Naive thymus-derived CD8-positive, alpha-beta T cell (primary cell): ENCODE data around the gene ARF5. TPM values are rescaled to one million over a fixed set of nuclear protein-coding genes. Genes with fewer than 3 reads are reported as not detected.
A peak's percentile ranks its signal among the peaks of the same experiment; 100 is the strongest.
"Not testable (repeated sequence)": the region's sequence is repeated elsewhere in the genome, so short reads cannot be mapped to it uniquely, and the experiment has no call there.

Experiments used
- ATAC-seq, 2 donors: fragments of 150-1000 bp; cut with Tn5 transposase in 1 of 2; sonication (Bioruptor Pico), chemical (Tn5 transposase) in 1 of 2; 1 replicate in 1 of 2; 2 replicates in 1 of 2; pipeline ENCODE4 v1.10.0; 2021; ENCODE audit warnings: mild to moderate bottlenecking in 2 of 2, moderate library complexity in 2 of 2
- POLR2A ChIA-PET: fragments of 350-600 bp; sonication (Branson Sonifier 250); formaldehyde crosslinking; loops from one replicate; lab custom pipeline; 2021; ENCODE audit warnings: antibody characterized with exemption; lab: Charles Lee
- DNase-seq, 10 donors: peaks; one replicate each; pipeline versions ENCODE4 v3.0.0 to v3.0.0-alpha.2; 2020 to 2022
- H3K27ac Mint-ChIP-seq, 10 donors: one replicate each; pipeline ENCODE4 v1.8.0; 2020 to 2022; ENCODE audit warnings: mild to moderate bottlenecking in 10 of 10, mixed read lengths in 10 of 10, moderate library complexity in 4 of 10, inconsistent platforms in 1 of 10
- H3K27me3 Mint-ChIP-seq, 5 donors: one replicate each; pipeline ENCODE4 v1.8.0; 2021 to 2022; ENCODE audit warnings: mixed read lengths in 5 of 5
- H3K36me3 Mint-ChIP-seq, 3 donors: one replicate each; pipeline ENCODE4 v1.8.0; 2020 to 2022; ENCODE audit warnings: mixed read lengths in 3 of 3, mild to moderate bottlenecking in 2 of 3, inconsistent platforms in 1 of 3
- H3K4me1 Mint-ChIP-seq, 4 donors: one replicate each; pipeline ENCODE4 v1.8.0; 2021 to 2022; ENCODE audit warnings: mixed read lengths in 4 of 4
- H3K4me3 Mint-ChIP-seq, 10 donors: one replicate each; pipeline ENCODE4 v1.8.0; 2020 to 2022; ENCODE audit warnings: mild to moderate bottlenecking in 10 of 10, mixed read lengths in 10 of 10, moderate library complexity in 6 of 10, inconsistent platforms in 1 of 10
- H3K9me3 Mint-ChIP-seq, 9 donors: one replicate each; pipeline ENCODE4 v1.8.0; 2020 to 2022; ENCODE audit warnings: mixed read lengths in 9 of 9, mild to moderate bottlenecking in 3 of 9, inconsistent platforms in 1 of 9, moderate library complexity in 1 of 9
- polyA plus RNA-seq, 3 donors: library from polyadenylated mRNA; unstranded; fragments of 300-500 nt; fragmentation: Illumina TruSeq; gene quantifications; one replicate each; pipeline ENCODE4 v1.2.3, GENCODE V29; 2021
- total RNA-seq, 8 experiments: library from RNA in 2 of 8; stranded (reverse) in 2 of 8; gene quantifications; one replicate each; pipeline ENCODE4 v1.2.3 and lab custom pipeline; 2021 to 2026

The ARF5 gene
- total RNA-seq (10 to 100 TPM; 77.0 to 79.3 TPM), polyA plus RNA-seq (100 to 1,000 TPM; 146 to 156 (median 152) TPM), total RNA-seq (lab: John Stamatoyannopoulos, UW) (38.6 to 51.0 (median 44.9) reads per million in 6 experiments)

GRCh38 chr7:127588019-127588696 is at the start of gene ARF5:
TSS of gene ARF5 (plus strand) at chr7:127588411. CDS start at chr7:127588499, 88 bp downstream.
- POLR2A ChIA-PET: interaction anchor here (0.9 to 1.7 kb wide), 2 partner anchors 63 to 196 kb away, joined by 3 to 6 read pairs; partner anchors contain the start of genes SND1 and ZNF800
- Mint-ChIP-seq H3K27me3 (no peaks in the 10 kb centered on the region), H3K9me3 (no peaks in the 10 kb centered on the region), H3K4me3 (peak within 1 kb of the TSS; percentile 92 to 99 (median 95)), H3K4me1 (peaks cover 23 to 61% (median 59%) of the 10 kb centered on the region in 4 donors), H3K36me3 (peaks cover 0 to 33% (median 5%) of the 10 kb centered on the region in 3 donors), H3K27ac (peak within 1 kb of the TSS; percentile 90 to 97 (median 95))
- ATAC-seq (peak; percentile 75 to 76), DNase-seq (peak; percentile 72 to 92 (median 85))

DNA sequence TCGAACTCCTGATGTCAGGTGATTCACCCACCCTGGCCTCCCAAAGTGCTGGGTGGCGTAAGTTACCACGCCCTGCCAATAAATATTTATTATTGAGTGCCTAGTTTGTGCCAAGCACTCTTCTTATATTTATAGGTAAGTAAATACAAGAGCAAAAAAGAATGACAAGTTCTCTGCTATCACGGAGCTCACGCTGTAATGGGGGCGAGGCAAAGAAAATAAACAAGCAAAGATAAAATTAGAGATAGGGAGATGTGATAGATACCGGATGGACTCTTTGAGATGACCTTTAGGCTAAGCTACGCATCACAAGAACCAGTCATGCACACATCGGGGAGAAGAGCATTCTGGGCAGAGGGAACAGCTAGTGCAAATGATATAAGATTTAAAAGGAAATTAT is 49.1 kb upstream of the ARF5 start:
- no peak overlapping the region for H3K4me3 Mint-ChIP-seq
- peaks cover 0 to 8% (median 0%) of the 10 kb centered on the region in 3 donors for H3K36me3 Mint-ChIP-seq
- no peak overlapping the region for H3K27ac Mint-ChIP-seq
- POLR2A ChIA-PET: no interaction called here
- H3K27me3 Mint-ChIP-seq: peaks cover 31 to 64% (median 52%) of the 10 kb centered on the region in 5 donors
- peaks cover 3 to 7% (median 5%) of the 10 kb centered on the region in 4 donors for H3K4me1 Mint-ChIP-seq
- DNase-seq (no peak), ATAC-seq (no peak)
- H3K9me3 Mint-ChIP-seq: peaks cover 0 to 5% (median 0%) of the 10 kb centered on the region in 9 donors

DNA sequence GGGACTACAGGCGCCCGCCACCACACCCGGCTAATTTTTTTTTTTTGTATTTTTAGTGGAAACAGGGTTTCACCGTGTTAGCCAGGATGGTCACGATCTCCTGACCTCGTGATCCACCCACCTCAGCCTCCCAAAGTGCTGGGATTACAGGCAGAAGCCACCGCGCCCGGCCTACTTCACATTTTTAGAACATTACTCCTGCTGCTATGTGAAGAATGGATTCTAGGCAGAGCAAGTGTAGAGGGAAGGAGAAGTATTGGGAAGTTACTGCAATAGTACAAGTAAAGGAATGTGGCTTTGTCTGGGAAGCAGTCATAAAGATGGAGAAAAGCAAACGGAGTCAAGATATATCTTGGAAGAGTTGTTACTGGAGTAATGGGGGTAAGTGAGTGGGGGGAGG is 47.8 kb upstream of the ARF5 start:
- DNase-seq, ATAC-seq, POLR2A ChIA-PET, H3K4me1 Mint-ChIP-seq, H3K27ac Mint-ChIP-seq, H3K4me3 Mint-ChIP-seq: not testable (repeated sequence)
- Mint-ChIP-seq H3K9me3 (peaks cover 0 to 11% (median 4%) of the 10 kb centered on the region in 9 donors), H3K36me3 (peaks cover 0 to 14% (median 4%) of the 10 kb centered on the region in 3 donors), H3K27me3 (peaks cover 30 to 50% (median 41%) of the 10 kb centered on the region in 5 donors)

GRCh38 chr7:127541548-127541947 is 46.7 kb upstream of the ARF5 start:
- POLR2A ChIA-PET: no interaction called here
- Mint-ChIP-seq H3K9me3 (peaks cover under 1 to 21% (median 5%) of the 10 kb centered on the region in 9 donors), H3K4me1 (peaks cover 3 to 6% (median 4%) of the 10 kb centered on the region in 4 donors), H3K27ac (no peak overlapping the region), H3K4me3 (no peak overlapping the region), H3K36me3 (peaks cover 0 to 18% (median 8%) of the 10 kb centered on the region in 3 donors), H3K27me3 (peaks cover 24 to 39% (median 31%) of the 10 kb centered on the region in 5 donors)
- no peak for DNase-seq
- no peak for ATAC-seq

DNA sequence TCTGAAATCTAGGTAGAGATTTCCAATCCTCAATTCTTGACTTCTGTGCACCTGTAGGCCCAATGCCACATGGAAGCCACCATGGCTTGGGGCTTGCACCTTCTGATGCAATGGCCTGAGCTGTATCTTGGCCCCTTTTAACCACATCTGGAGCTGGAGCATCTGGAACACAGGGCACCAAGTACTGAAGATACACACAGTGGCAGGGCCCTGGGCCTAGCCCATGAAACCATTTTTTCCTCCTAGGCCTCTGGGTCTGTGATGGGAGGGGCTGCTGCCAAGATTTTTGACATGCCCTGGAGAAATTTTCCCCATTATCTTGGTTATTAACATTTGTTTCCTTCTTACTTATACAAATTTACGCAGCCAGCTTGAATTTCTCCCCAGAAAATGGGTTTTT is 41.9 kb upstream of the ARF5 start:
- POLR2A ChIA-PET: no interaction called here
- no peak for ATAC-seq
- Mint-ChIP-seq H3K27me3 (peaks cover 4 to 16% (median 15%) of the 10 kb centered on the region in 5 donors), H3K4me1 (no peaks in the 10 kb centered on the region), H3K36me3 (peaks cover 4 to 23% (median 10%) of the 10 kb centered on the region in 3 donors), H3K27ac (no peak overlapping the region), H3K9me3 (peaks cover 6 to 36% (median 9%) of the 10 kb centered on the region in 9 donors), H3K4me3 (no peak overlapping the region)
- DNase-seq: no peak

DNA sequence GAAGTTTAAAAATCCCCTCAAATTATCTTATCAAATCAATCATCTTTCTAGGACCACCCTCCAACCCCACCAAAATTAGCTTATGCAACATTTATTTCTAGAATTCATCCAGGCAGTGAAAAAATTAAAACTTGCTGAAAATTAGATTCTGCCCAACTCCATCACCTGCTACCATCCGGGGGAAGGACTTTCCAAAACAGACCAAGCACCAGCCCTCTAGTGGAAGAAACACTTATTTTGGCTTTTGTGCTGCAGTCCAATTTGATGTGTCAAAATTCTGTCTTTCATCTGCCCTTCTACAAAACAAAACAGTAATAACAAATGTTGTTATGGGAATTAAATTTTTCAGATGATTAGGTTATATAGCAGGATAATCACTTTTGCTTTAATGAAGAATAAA is 38.0 kb upstream of the ARF5 start:
- POLR2A ChIA-PET: no interaction called here
- H3K36me3 Mint-ChIP-seq: peaks cover 4 to 13% (median 8%) of the 10 kb centered on the region in 3 donors
- no peak overlapping the region for H3K4me3 Mint-ChIP-seq
- H3K9me3 Mint-ChIP-seq: peaks cover 5 to 32% (median 8%) of the 10 kb centered on the region in 9 donors
- H3K27ac Mint-ChIP-seq: no peak overlapping the region
- peaks cover 0 to 14% (median 11%) of the 10 kb centered on the region in 5 donors for H3K27me3 Mint-ChIP-seq
- H3K4me1 Mint-ChIP-seq: no peaks in the 10 kb centered on the region
- no peak for ATAC-seq
- DNase-seq: no peak

GRCh38 chr7:127551941-127552340 is 36.3 kb upstream of the ARF5 start:
- Mint-ChIP-seq H3K27me3 (peaks cover 0 to 12% (median 10%) of the 10 kb centered on the region in 5 donors), H3K27ac (no peak overlapping the region), H3K36me3 (peaks cover under 1 to 3% (median 2%) of the 10 kb centered on the region in 3 donors), H3K4me3 (no peak overlapping the region), H3K4me1 (no peaks in the 10 kb centered on the region), H3K9me3 (peaks cover 0 to 19% (median 1%) of the 10 kb centered on the region in 9 donors)
- ATAC-seq: no peak
- no peak for DNase-seq
- POLR2A ChIA-PET: no interaction called here

DNA sequence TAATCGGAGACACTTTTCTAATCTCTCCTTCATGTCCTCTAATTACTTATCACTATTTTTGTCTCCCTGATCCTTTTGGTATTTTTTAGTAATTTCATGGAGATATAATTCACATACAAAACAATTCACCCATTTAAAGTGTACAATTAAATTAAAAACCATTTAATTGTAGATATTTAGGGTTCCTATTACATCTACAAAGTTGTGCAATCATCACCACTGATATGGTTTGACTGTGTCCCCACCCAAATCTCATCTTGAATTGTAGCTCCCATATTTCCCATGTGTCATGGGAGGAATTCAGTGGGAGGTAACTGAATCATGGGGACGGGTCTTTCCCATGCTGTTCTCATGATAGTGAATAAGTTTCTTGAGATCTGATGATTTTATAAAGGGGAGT is 31.8 kb upstream of the ARF5 start:
- Mint-ChIP-seq H3K27ac (no peak overlapping the region), H3K4me3 (no peak overlapping the region), H3K9me3 (peaks cover 0 to 11% (median 0%) of the 10 kb centered on the region in 9 donors), H3K27me3 (peaks cover 0 to 6% (median 2%) of the 10 kb centered on the region in 5 donors), H3K4me1 (no peaks in the 10 kb centered on the region), H3K36me3 (peaks cover 0 to 5% (median 0%) of the 10 kb centered on the region in 3 donors)
- ATAC-seq (no peak), DNase-seq (no peak)
- POLR2A ChIA-PET: no interaction called here

DNA sequence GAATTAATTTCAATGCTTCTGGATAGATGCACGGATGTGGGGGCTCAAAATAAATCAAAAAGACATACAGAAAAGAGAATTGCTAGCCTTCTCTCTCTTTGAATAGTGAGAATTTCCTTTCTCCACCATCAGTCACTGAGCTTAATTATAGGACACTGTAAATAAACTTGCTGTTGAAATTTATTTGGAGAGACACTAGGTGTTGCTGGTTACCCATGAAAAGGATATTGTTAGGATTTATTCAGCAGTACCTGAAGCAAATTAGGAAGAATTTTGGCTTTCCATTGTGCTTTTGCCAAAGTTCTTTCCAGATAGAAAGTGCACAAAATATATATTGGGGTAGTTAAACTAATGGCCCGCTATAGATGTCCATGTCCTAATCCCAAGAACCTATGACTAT is 30.4 kb upstream of the ARF5 start:
- no peak for DNase-seq
- POLR2A ChIA-PET: no interaction called here

DNA sequence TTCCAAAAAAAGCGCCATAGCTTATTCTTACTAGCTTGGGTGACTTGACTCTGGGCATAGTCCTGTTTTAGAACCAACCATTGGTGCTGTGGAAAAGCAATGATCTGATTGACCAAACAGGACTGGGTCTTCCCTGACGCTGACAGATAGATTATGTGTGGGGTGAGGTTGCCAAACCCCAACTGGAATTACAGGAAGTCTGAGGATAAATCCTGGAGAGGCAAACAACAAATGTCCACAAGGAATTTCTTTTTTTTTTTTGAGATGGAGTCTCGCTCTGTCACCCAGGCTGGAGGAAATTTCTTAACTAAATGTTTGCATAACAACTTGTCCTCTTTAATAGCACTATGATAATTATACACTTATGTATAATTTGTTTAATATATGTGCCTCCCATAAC is 22.0 kb upstream of the ARF5 start:
- POLR2A ChIA-PET: no interaction called here

More for the DNA sequence above, 30.4 kb upstream of the ARF5 start:
- peaks cover 0 to 5% (median 3%) of the 10 kb centered on the region in 3 donors for H3K36me3 Mint-ChIP-seq
- peaks cover 0 to 6% (median 2%) of the 10 kb centered on the region in 5 donors for H3K27me3 Mint-ChIP-seq
- H3K27ac Mint-ChIP-seq: no peak overlapping the region
- peaks cover 0 to 2% (median 0%) of the 10 kb centered on the region in 4 donors for H3K4me1 Mint-ChIP-seq
- no peak for ATAC-seq
- H3K4me3 Mint-ChIP-seq: no peak overlapping the region
- peaks cover 0 to 7% (median under 1%) of the 10 kb centered on the region in 9 donors for H3K9me3 Mint-ChIP-seq

GRCh38 chr7:127568034-127568433 is 20.2 kb upstream of the ARF5 start:
- Mint-ChIP-seq H3K9me3 (peaks cover 0 to 13% (median 5%) of the 10 kb centered on the region in 9 donors), H3K4me1 (peaks cover 0 to 11% (median 0%) of the 10 kb centered on the region in 4 donors), H3K36me3 (peaks cover 15 to 33% (median 18%) of the 10 kb centered on the region in 3 donors)
- DNase-seq, H3K4me3 Mint-ChIP-seq, H3K27ac Mint-ChIP-seq, H3K27me3 Mint-ChIP-seq, POLR2A ChIA-PET, ATAC-seq: not testable (repeated sequence)

More for the DNA sequence above, 22.0 kb upstream of the ARF5 start:
- peaks cover 0 to 10% (median 0%) of the 10 kb centered on the region in 4 donors for H3K4me1 Mint-ChIP-seq
- DNase-seq (no peak), ATAC-seq (no peak)
- H3K36me3 Mint-ChIP-seq: peaks cover 10 to 38% (median 15%) of the 10 kb centered on the region in 3 donors
- no peak overlapping the region for H3K4me3 Mint-ChIP-seq
- peaks cover 0 to 14% (median 6%) of the 10 kb centered on the region in 9 donors for H3K9me3 Mint-ChIP-seq
- no peak overlapping the region for H3K27ac Mint-ChIP-seq
- H3K27me3 Mint-ChIP-seq: peaks cover 0 to 4% (median 0%) of the 10 kb centered on the region in 5 donors

GRCh38 chr7:127571741-127572505 is 16.3 kb upstream of the ARF5 start:
- ATAC-seq (no peak), DNase-seq (no peak)
- Mint-ChIP-seq H3K9me3 (peaks cover 0 to 5% (median 0%) of the 10 kb centered on the region in 9 donors), H3K4me3 (no peak overlapping the region), H3K36me3 (peaks cover 7 to 10% (median 9%) of the 10 kb centered on the region in 3 donors), H3K27ac (no peak overlapping the region), H3K27me3 (no peaks in the 10 kb centered on the region), H3K4me1 (peaks cover 0 to 8% (median 0%) of the 10 kb centered on the region in 4 donors)
- POLR2A ChIA-PET: no interaction called here
